ENCODE measurements around the gene ENOX1.

ENOX1 gene

GRCh38 chr13:43315522-43315921 lies 471.2 kb downstream of the ENOX1 start:
- no peak for DNase-seq (ENCODE audit: low read depth)

GRCh38 chr13:43309311-43309710 lies 477.5 kb downstream of the ENOX1 start:
- DNase-seq (ENCODE audit: low read depth), result no peak

GRCh38 chr13:43307921-43308433 lies 478.8 kb downstream of the ENOX1 start:
- no peak for DNase-seq (ENCODE audit: low read depth)

- DNase-seq (ENCODE audit: low read depth), result no peak
Observed at GRCh38 chr13:43307221-43307920, 479.4 kb downstream of the ENOX1 start.

- DNase-seq (ENCODE audit: low read depth), result no peak
Observed at GRCh38 chr13:43306372-43306771, 480.4 kb downstream of the ENOX1 start.

GRCh38 chr13:43305416-43305815 lies 481.4 kb downstream of the ENOX1 start:
- no peak for DNase-seq (ENCODE audit: low read depth)

GRCh38 chr13:43304945-43305344 lies 481.8 kb downstream of the ENOX1 start:
- no peak for DNase-seq (ENCODE audit: low read depth)

GRCh38 chr13:43304449-43304848 lies 482.3 kb downstream of the ENOX1 start:
- DNase-seq (ENCODE audit: low read depth), result no peak

GRCh38 chr13:43303033-43303729 lies 483.6 kb downstream of the ENOX1 start:
- DNase-seq (ENCODE audit: low read depth), result no peak

- no peak for DNase-seq (ENCODE audit: low read depth)
Observed at GRCh38 chr13:43301346-43301969, 485.3 kb downstream of the ENOX1 start.

- DNase-seq (ENCODE audit: low read depth), result no peak
Observed at GRCh38 chr13:43300865-43301264, 485.9 kb downstream of the ENOX1 start.

- no peak for DNase-seq (ENCODE audit: low read depth)
Observed at GRCh38 chr13:43299374-43299773, 487.4 kb downstream of the ENOX1 start.

- no peak for DNase-seq (ENCODE audit: low read depth)
Observed at GRCh38 chr13:43298816-43299215, 488.0 kb downstream of the ENOX1 start.

GRCh38 chr13:43297967-43298678 lies 488.6 kb downstream of the ENOX1 start:
- DNase-seq (ENCODE audit: low read depth), result no peak

GRCh38 chr13:43295825-43296564 lies 490.8 kb downstream of the ENOX1 start:
- no peak for DNase-seq (ENCODE audit: low read depth)

GRCh38 chr13:43295321-43295720 lies 491.5 kb downstream of the ENOX1 start:
- no peak for DNase-seq (ENCODE audit: low read depth)

GRCh38 chr13:43294412-43294811 lies 492.4 kb downstream of the ENOX1 start:
- no peak for DNase-seq (ENCODE audit: low read depth)

- no peak for DNase-seq (ENCODE audit: low read depth)
Observed at GRCh38 chr13:43293986-43294385, 492.8 kb downstream of the ENOX1 start.

- DNase-seq (ENCODE audit: low read depth), result no peak
Observed at GRCh38 chr13:43293561-43293960, 493.2 kb downstream of the ENOX1 start.

GRCh38 chr13:43293008-43293407 lies 493.8 kb downstream of the ENOX1 start:
- no peak for DNase-seq (ENCODE audit: low read depth)

- DNase-seq (ENCODE audit: low read depth), result no peak
Observed at GRCh38 chr13:43291287-43292060, 495.3 kb downstream of the ENOX1 start.

Data from stimulated activated CD8-positive, alpha-beta memory T cell treated with anti-CD3 and anti-CD28 coated beads, Interleukin-12 subunit alpha, Interleukin-12 subunit beta, amount 100 ng/mL, for 1 hour (primary cell).